Upper lobe of left lung (tissue), 6 donors: ENCODE measurements around the gene ARFIP1. TPM values are rescaled to one million over a fixed set of nuclear protein-coding genes. Genes with fewer than 3 reads are reported as not detected.

Experiments used
- ATAC-seq, 2 donors: fragments of 200-7000 bp; cut with Tn5 transposase; one replicate each; pipeline ENCODE4 v1.9.1; 2022; ENCODE audit warnings: mild to moderate bottlenecking in 2 of 2, moderate library complexity in 2 of 2; ENCODE audit not compliant: low FRiP score in 2 of 2
- DNase-seq, 2 donors: peaks; one replicate each; pipeline ENCODE4 v3.0.0-alpha.2; 2019 to 2020
- H3K27ac ChIP-seq, 4 donors: fragments of 200-600 bp; sonication (generic); one replicate each; pipeline ENCODE4 v1.5.1; 2016 to 2019
- H3K27me3 ChIP-seq, 4 donors: fragments of 200-600 bp; sonication (generic); one replicate each; pipeline ENCODE4 v1.5.1; 2017 to 2019
- H3K36me3 ChIP-seq, 4 donors: fragments of 200-600 bp; sonication (generic); one replicate each; pipeline ENCODE4 v1.5.1; 2016 to 2019
- H3K4me1 ChIP-seq, 4 donors: fragments of 200-600 bp; sonication (generic); one replicate each; pipeline ENCODE4 v1.5.1; 2018 to 2019
- H3K4me3 ChIP-seq, 4 donors: fragments of 200-600 bp; sonication (generic); one replicate each; pipeline ENCODE4 v1.5.1; 2017 to 2019; ENCODE audit warnings: mild to moderate bottlenecking in 2 of 4, moderate library complexity in 1 of 4
- H3K9me3 ChIP-seq, 4 donors: fragments of 200-600 bp; sonication (generic); one replicate each; pipeline ENCODE4 v1.5.1; 2018 to 2019
- CTCF ChIP-seq, 6 experiments: fragments of 450-650 bp in 4 of 6; fragments of 200-600 bp in 2 of 6; sonication (generic) in 2 of 6; IDR thresholded peaks; one replicate each; pipeline ENCODE4 v1.5.1; 2016 to 2019; ENCODE audit warnings: antibody characterized with exemption in 6 of 6
- EP300 ChIP-seq, 4 donors: sonication (generic); formaldehyde crosslinking; IDR thresholded peaks; one replicate each; pipeline ENCODE4 v1.5.1; 2017; ENCODE audit warnings: antibody characterized with exemption in 4 of 4, control low read depth in 2 of 4
- POLR2A ChIP-seq, 4 donors: fragments of 450-650 bp; IDR thresholded peaks; one replicate each; pipeline ENCODE4 v1.5.1; 2016 to 2017; ENCODE audit warnings: antibody characterized with exemption in 4 of 4, mild to moderate bottlenecking in 2 of 4
- POLR2AphosphoS5 ChIP-seq, 2 donors: sonication (generic); formaldehyde crosslinking; IDR thresholded peaks; one replicate each; pipeline ENCODE4 v1.5.1; 2017; ENCODE audit warnings: antibody characterized with exemption in 2 of 2
- WGBS, 2 donors: methylation state at CpG; one replicate each; pipeline ENCODE4 v1.1.5; 2017 to 2018; 5-methylcytosine and 5-hydroxymethylcytosine counted together
- total RNA-seq, 6 donors: library from RNA; depleted of rRNA in 4 of 6; stranded (reverse); fragments of >200 nt in 4 of 6; gene quantifications; one replicate each; pipeline versions ENCODE4 v1.1.0 to v1.2.1, GENCODE V29; 2016 to 2021
- donor health status: DM: no; HTN: no; CAD: no; lungs with moderate emphysema.
- donor health status: DM: no; HTN: yes; CAD: no; lungs with severe emphysema.

The ARFIP1 gene
- total RNA-seq, 6 donors from 2014 or later: 17.8 to 54.0 (median 30.4) TPM

DNA sequence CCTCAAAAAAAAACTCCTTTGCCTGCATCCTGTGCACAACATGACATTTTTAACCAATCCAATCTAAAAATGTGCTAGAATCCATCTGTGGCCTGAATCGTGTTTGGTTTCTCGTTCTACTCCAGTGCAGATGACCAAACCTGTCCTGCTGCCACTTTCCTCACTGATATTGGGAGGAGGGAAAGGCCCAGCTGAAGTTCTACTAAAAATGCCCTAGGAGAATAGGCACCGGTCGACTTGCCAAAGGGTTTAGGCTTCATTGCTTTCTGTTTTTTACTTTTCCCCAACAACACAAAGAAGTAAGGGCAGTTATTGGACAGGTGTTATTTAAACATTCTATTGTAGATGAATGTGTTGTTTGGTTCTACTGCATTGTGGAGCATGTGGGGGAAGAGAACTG, 148.5 kb downstream of the ARFIP1 start:
- no peaks in the 10 kb centered on the region for H3K4me1 ChIP-seq
- TF ChIP-seq POLR2AphosphoS5 (IDR thresholded peaks at IDR 0.05): no peak
- no peak for TF ChIP-seq POLR2A (IDR thresholded peaks at IDR 0.05)
- no peak for TF ChIP-seq CTCF (IDR thresholded peaks at IDR 0.05)
- no peak for TF ChIP-seq EP300 (IDR thresholded peaks at IDR 0.05)
- WGBS, 2 donors: 78 to 90% methylated on average over 4 of the region's 4 CpGs
- H3K27me3 ChIP-seq: no peaks in the 10 kb centered on the region
- H3K27ac ChIP-seq: no peak overlapping the region
- no peaks in the 10 kb centered on the region for H3K36me3 ChIP-seq
- no peaks in the 10 kb centered on the region for H3K9me3 ChIP-seq
- DNase-seq (no peak), ATAC-seq (no peak)
- H3K4me3 ChIP-seq: no peak overlapping the region

DNA sequence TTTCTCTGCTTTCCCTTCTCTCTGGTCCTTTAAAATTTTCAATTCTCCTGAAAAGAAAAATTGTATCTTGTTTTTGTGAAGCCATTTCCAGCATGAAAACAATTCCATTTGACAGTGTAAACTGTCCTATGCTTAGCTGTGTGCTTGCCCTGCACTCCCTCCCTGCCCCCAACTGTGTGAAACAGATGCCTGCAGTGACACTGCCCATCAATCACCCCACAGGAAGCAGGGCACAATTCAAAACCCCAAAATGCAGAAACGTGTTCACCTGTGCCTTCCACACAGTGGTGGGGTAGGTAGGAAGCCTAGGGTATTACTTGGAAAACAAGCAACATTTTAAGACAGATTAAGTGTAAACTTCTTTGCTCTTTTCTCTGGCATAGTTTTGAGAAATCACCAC, 150.1 kb downstream of the ARFIP1 start:
- Histone ChIP-seq H3K36me3 (no peaks in the 10 kb centered on the region), H3K27me3 (no peaks in the 10 kb centered on the region), H3K4me3 (no peak overlapping the region), H3K27ac (no peak overlapping the region), H3K4me1 (peaks cover 0 to under 1% (median 0%) of the 10 kb centered on the region in 4 donors), H3K9me3 (no peaks in the 10 kb centered on the region)
- DNase-seq (no peak), ATAC-seq (no peak)
- TF ChIP-seq EP300 (IDR thresholded peaks at IDR 0.05) (no peak), POLR2AphosphoS5 (IDR thresholded peaks at IDR 0.05) (no peak)
- 37 to 40% methylated on average over 1 of the region's 1 CpG for WGBS, 2 donors

DNA sequence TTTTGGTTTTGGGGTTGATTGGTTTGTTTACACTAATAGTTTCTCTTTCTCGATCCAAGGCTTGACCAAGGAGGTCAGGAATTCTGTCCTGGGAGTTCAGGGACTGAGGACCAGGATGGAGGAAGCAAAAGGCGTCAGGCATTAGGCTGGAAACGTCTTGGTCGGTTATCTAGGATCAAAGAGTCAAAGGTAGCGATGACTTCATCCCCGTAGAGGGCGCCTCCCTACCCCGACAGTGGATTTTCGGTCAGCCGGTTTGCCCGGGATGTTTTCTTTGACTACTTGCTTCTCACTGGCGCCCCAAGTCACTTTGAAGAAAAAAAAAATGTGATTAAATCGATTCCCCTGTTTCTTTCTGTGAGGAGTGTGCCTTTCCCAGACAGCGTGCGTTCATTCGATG, 155.4 kb downstream of the ARFIP1 start:
- DNase-seq (peak in 1 of 2 donors; percentile 55), ATAC-seq (no peak)
- Histone ChIP-seq H3K36me3 (no peaks in the 10 kb centered on the region), H3K27ac (peak overlapping the region; percentile 80 to 91 (median 82)), H3K4me1 (peaks cover 18 to 46% (median 30%) of the 10 kb centered on the region in 4 donors), H3K27me3 (peaks cover 0 to 16% (median 7%) of the 10 kb centered on the region in 4 donors), H3K9me3 (no peaks in the 10 kb centered on the region), H3K4me3 (peak overlapping the region in 3 of 4 donors; percentile 63 to 81 (median 80))
- TF ChIP-seq POLR2A (IDR thresholded peaks at IDR 0.05) (no peak), EP300 (IDR thresholded peaks at IDR 0.05) (no peak), CTCF (IDR thresholded peaks at IDR 0.05) (no peak), POLR2AphosphoS5 (IDR thresholded peaks at IDR 0.05) (no peak)
- 27% methylated on average over 16 of the region's 16 CpGs for WGBS, 2 donors

DNA sequence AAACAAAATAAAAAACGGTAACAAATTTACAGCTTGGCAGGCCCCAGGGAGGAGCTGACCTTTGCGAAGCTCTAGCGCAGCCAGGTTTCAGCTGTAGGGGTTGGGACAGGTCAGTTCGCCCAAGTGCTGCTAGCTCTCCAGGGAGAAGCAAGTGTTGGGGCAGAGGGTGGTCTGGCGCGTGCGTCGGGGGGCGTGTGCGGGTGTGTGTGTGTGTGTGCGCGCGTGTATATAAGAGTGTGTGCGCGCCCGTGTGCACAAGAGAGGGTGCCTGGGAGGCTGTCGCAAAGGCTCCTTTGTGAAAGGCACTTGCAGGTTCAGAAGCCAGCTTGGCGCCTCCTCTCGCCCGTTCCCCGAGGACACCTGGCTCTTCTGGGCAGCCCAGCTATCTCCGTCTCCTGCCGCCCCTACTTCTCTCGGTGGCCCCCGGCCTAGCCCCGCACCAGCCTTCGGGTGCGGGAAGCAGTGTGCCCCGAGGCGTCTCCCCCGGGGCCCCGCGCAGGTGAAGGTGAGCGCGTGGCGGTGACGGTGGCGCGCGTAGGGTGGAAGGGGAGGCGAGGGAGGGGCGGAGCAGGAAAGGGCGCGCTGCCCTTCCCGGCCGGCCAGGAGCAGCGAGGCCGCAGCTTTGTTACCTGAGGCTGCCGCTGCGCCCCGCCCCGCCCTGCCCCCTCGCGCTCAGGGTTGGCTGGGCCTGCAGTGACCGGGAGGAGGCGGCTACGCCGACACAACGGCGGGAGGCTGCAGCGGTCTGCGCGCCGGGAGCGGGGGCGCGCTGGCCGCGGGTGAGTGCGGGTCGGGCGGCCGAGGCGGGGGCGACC, 156.1 kb downstream of the ARFIP1 start, which contains the start of gene FHDC1:
FHDC1 (plus strand) TSS at position 693 of the 815 bp plus-strand sequence. CDS start 6,735 bp downstream, outside the sequence.
- Histone ChIP-seq H3K4me3 (peak within 1 kb of the TSS; percentile 63 to 81 (median 76)), H3K27me3 (peaks cover 0 to 16% (median 7%) of the 10 kb centered on the region in 4 donors)

More for the DNA sequence above, 156.1 kb downstream of the ARFIP1 start, which contains the start of gene FHDC1:
- ATAC-seq (peak; percentile 64 to 92), DNase-seq (peak; percentile 89 to 95)
- Histone ChIP-seq H3K36me3 (no peaks in the 10 kb centered on the region), H3K9me3 (no peaks in the 10 kb centered on the region), H3K4me1 (peaks cover 18 to 46% (median 30%) of the 10 kb centered on the region in 4 donors), H3K27ac (peak within 1 kb of the TSS; percentile 80 to 91 (median 82))
- 2 to 6% methylated on average over 14 to 65 of the region's 75 CpGs for WGBS, 2 donors
- peak in 1 of 2 donors; percentile 72 for TF ChIP-seq POLR2AphosphoS5 (IDR thresholded peaks at IDR 0.05)
- peak in 1 of 4 donors; percentile 17 for TF ChIP-seq EP300 (IDR thresholded peaks at IDR 0.05)
- peak in 3 of 6 experiments; percentile 24 to 43 (median 31) for TF ChIP-seq CTCF (IDR thresholded peaks at IDR 0.05)
- peak in 3 of 4 donors; percentile 62 to 90 (median 69) for TF ChIP-seq POLR2A (IDR thresholded peaks at IDR 0.05)
